GM12878 (cell line): ENCODE data around the gene MAGI1. TPM values are rescaled to one million over a fixed set of nuclear protein-coding genes. Genes with fewer than 3 reads are reported as not detected.

Experiments
- ATAC-seq: fragments of 200-7000 bp; cut with Tn5 transposase; 3 replicates; pipeline ENCODE4 v1.9.1; 2020; ENCODE audit warnings: mild to moderate bottlenecking, moderate library complexity
- BruUV-seq: library from RNA; stranded (reverse); fragments of 400-500 nt; replicated peaks from 2 replicates; lab custom pipeline; 2021; lab: Mats Ljungman, UMichigan
- CTCF ChIA-PET: fragments of 300-600 bp; sonication (Branson Sonifier 250); formaldehyde crosslinking; extraction: SDS; loops from one replicate; lab custom pipeline; 2021; ENCODE audit warnings: inconsistent platforms; lab: Yijun Ruan, JAX
- POLR2A ChIA-PET: fragments of 350-600 bp; formaldehyde crosslinking; extraction: SDS; loops from one replicate; lab custom pipeline; 2021; ENCODE audit warnings: inconsistent platforms; lab: Charles Lee
- RAD21 ChIA-PET: fragments of 300-600 bp; sonication (Branson Sonifier 250); formaldehyde crosslinking; loops from one replicate; lab custom pipeline; 2023; ENCODE audit warnings: antibody characterized with exemption; ENCODE audit not compliant: unreplicated experiment; lab: Charles Lee
- SMC1A ChIA-PET: fragments of 300-600 bp; sonication (Branson Sonifier 250); formaldehyde crosslinking; loops from one replicate; lab custom pipeline; 2023; ENCODE audit not compliant: unreplicated experiment, uncharacterized antibody; lab: Charles Lee
- DNase-seq: peaks from one replicate; pipeline ENCODE4 v3.0.0-alpha.2; 2011; ENCODE audit warnings: low read depth, low spot score
- FAIRE-seq: peaks from 3 replicates; lab custom pipeline; 2011; peaks lifted over from hg19 to GRCh38; lab: Jason Lieb, UNC
- H2AFZ ChIP-seq: 2 replicates; pipeline ENCODE4 v1.6.0; 2011; ENCODE audit warnings: low read depth, low read length, control low read depth; ENCODE audit not compliant: control insufficient read depth
- H3K27ac ChIP-seq: 2 replicates; pipeline ENCODE4 v1.5.1; 2011; ENCODE audit warnings: control low read depth; ENCODE audit not compliant: control insufficient read depth, insufficient read depth
- H3K27me3 ChIP-seq, 2 experiments: replicated peaks in 1 of 2; 2 replicates each; pipeline versions ENCODE4 v1.6.0 to v1.6.1; 2011; ENCODE audit warnings: low read length in 1 of 2; ENCODE audit not compliant: control insufficient read depth in 2 of 2, insufficient read depth in 2 of 2
- H3K36me3 ChIP-seq, 2 experiments: 2 replicates each; pipeline ENCODE4 v1.5.1; 2011; ENCODE audit warnings: low read length in 1 of 2; ENCODE audit not compliant: control insufficient read depth in 2 of 2, insufficient read depth in 2 of 2
- H3K4me1 ChIP-seq: 2 replicates; pipeline ENCODE4 v1.6.1; 2011; ENCODE audit warnings: mild to moderate bottlenecking, low read length, moderate library complexity, mixed read lengths; ENCODE audit not compliant: control insufficient read depth, insufficient read depth
- H3K4me2 ChIP-seq: 2 replicates; pipeline ENCODE4 v1.6.0; 2011; ENCODE audit warnings: control low read depth; ENCODE audit not compliant: control insufficient read depth, insufficient read depth
- H3K4me3 ChIP-seq: fragments of 200-600 bp; sonication (generic); 2 replicates; pipeline ENCODE4 v1.5.1; 2016
- H3K79me2 ChIP-seq: 2 replicates; pipeline ENCODE4 v1.6.0; 2011; ENCODE audit warnings: low read length; ENCODE audit not compliant: control insufficient read depth, insufficient read depth
- H3K9ac ChIP-seq: 2 replicates; pipeline ENCODE4 v1.8.0; 2011; ENCODE audit warnings: low read length, control low read depth, mixed read lengths; ENCODE audit not compliant: control insufficient read depth, insufficient read depth
- H3K9me3 ChIP-seq: replicated peaks from 3 replicates; pipeline ENCODE4 v1.5.1; 2011; ENCODE audit warnings: mild to moderate bottlenecking, low read length; ENCODE audit not compliant: control insufficient read depth, insufficient read depth
- H4K20me1 ChIP-seq: 2 replicates; pipeline ENCODE4 v1.6.0; 2011; ENCODE audit not compliant: control insufficient read depth, insufficient read depth
- ASH2L ChIP-seq: fragments of 300-600, 200-600 bp; sonication (generic); IDR thresholded peaks from 2 replicates; pipeline ENCODE4 v1.6.1; 2017; ENCODE audit warnings: low read depth, mild to moderate bottlenecking, borderline replicate concordance
- BCLAF1 ChIP-seq: fragments of 450-650 bp; IDR thresholded peaks from 2 replicates; pipeline ENCODE4 v1.6.1; 2017; ENCODE audit warnings: antibody characterized with exemption, mild to moderate bottlenecking, moderate library complexity
- HDAC6 ChIP-seq: fragments of 200-600 bp; sonication (generic); IDR thresholded peaks from one replicate; pipeline ENCODE4 v1.8.0; 2017; ENCODE audit warnings: antibody characterized with exemption; ENCODE audit not compliant: unreplicated experiment
- MEF2B ChIP-seq: fragments of 450-650 bp; IDR thresholded peaks from 2 replicates; pipeline ENCODE4 v1.6.1; 2018; ENCODE audit warnings: mild to moderate bottlenecking, moderate library complexity; ENCODE audit not compliant: partially characterized antibody, poor library complexity, severe bottlenecking
- NFIC ChIP-seq: IDR thresholded peaks from 2 replicates; pipeline ENCODE4 v1.6.1; 2012; ENCODE audit warnings: low read depth, mild to moderate bottlenecking, inconsistent platforms, low read length, moderate library complexity
- NR2F1 ChIP-seq: fragments of 450-650 bp; conservative IDR thresholded peaks from 2 replicates; pipeline ENCODE4 v1.6.1; 2017; ENCODE audit warnings: mild to moderate bottlenecking
- NRF1 ChIP-seq: conservative IDR thresholded peaks from 2 replicates; pipeline ENCODE4 v1.6.1; 2011; ENCODE audit warnings: mild to moderate bottlenecking, low read depth, low read length, improper control_type of control experiment
- RAD51 ChIP-seq: fragments of 450-650 bp; IDR thresholded peaks from 2 replicates; pipeline ENCODE4 v1.6.1; 2016; ENCODE audit warnings: moderate library complexity, mild to moderate bottlenecking, inconsistent platforms
- SUPT20H ChIP-seq: IDR thresholded peaks from 2 replicates; pipeline ENCODE4 v1.6.1; 2011; ENCODE audit warnings: low read depth, mild to moderate bottlenecking, low read length, moderate library complexity, borderline replicate concordance; ENCODE audit not compliant: control insufficient read depth
- TCF3 ChIP-seq: IDR thresholded peaks from 2 replicates; pipeline ENCODE4 v1.6.1; 2012; ENCODE audit warnings: low read depth, mild to moderate bottlenecking, low read length, borderline replicate concordance; ENCODE audit not compliant: insufficient read depth
- ZBTB33 ChIP-seq: fragments of 450-650 bp; IDR thresholded peaks from 2 replicates; pipeline ENCODE4 v1.6.1; 2017; ENCODE audit warnings: mild to moderate bottlenecking
- ZBTB40 ChIP-seq: fragments of 450-650 bp; IDR thresholded peaks from 2 replicates; pipeline ENCODE4 v1.6.1; 2016; ENCODE audit warnings: mild to moderate bottlenecking, moderate library complexity, borderline replicate concordance
- WGBS: methylation state at CpG from one replicate; pipeline ENCODE4 v1.1.6; 2016; ENCODE audit warnings: low lambda C conversion rate; ENCODE audit not compliant: insufficient replicate concordance, insufficient coverage; ENCODE audit errors: missing lambda C conversion rate; 5-methylcytosine and 5-hydroxymethylcytosine counted together
- in situ Hi-C: fragments of 300-500 bp; cut with MboI; formaldehyde crosslinking; loops from 9 replicates; pipeline ENCODE4 v1.14.3; 2018; ENCODE audit warnings: mixed read lengths
- intact Hi-C: fragments of 100-400 bp; cut with micrococcal nuclease; formaldehyde crosslinking; loops from one replicate; pipeline ENCODE4 v1.14.2; 2022; ENCODE audit not compliant: unreplicated experiment
- polyA plus RNA-seq, 11 experiments: library from polyadenylated mRNA; depleted of rRNA in 4 of 11; unstranded in 6 of 11; stranded (reverse) in 5 of 11; fragments of >200 nt; fragmentation: Nextera tagmentation in 4 of 11; fragmentation: Illumina TruSeq in 1 of 11; extraction: Ambion mirVana in 4 of 11; extraction: Trizol in 1 of 11; gene quantifications; 1 replicate in 1 of 11; 2 replicates in 10 of 11; pipeline versions ENCODE4 v1.2.1 to v1.2.3, GENCODE V29; 2011 to 2016; ENCODE audit warnings: inconsistent platforms in 2 of 11, missing spikeins in 2 of 11, low read depth in 1 of 11
- total RNA-seq, 4 experiments: library from RNA; depleted of rRNA in 3 of 4; stranded (reverse); fragments of >200 nt in 3 of 4; fragmentation: Illumina TruSeq in 1 of 4; extraction: Trizol in 1 of 4; gene quantifications; 2 replicates each; pipeline versions ENCODE4 v1.2.1 to v1.2.3, GENCODE V29; 2013 to 2021

The MAGI1 gene
- total and polyA plus RNA-seq, 10 of the 15 experiments (the other 5 are each of a cell fraction or from before 2014, with no cell fraction given), result 0.02 to 3.3 (median 0.29) TPM; not detected in 1

DNA sequence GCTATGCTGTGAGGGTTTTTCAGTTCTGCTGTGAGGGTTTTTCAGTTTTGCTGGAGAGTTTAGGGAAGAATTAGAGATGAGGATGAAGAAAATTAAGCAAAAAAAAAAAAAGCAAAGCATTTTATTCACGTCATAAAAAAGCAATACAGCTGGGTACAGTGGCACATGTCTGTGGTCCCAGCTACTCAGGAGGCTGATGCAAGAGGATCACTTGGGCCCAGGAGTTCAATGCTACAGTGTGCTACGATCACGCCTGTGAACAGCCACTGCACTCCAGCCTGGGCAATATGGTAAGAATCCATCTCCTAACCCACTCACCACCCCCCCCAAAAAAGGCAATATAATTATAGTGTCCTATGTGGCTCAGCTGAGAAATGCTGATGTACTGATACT lies 162.7 kb downstream of the MAGI1 start (continued):
- no peak for TF ChIP-seq BCLAF1

- Histone ChIP-seq H3K27me3 (no peaks in the 10 kb centered on the region; a peak in 1 of 4 replicates), H3K27ac (no peak overlapping the region), H3K9me3 (no peaks in the 10 kb centered on the region), H3K4me2 (no peak overlapping the region), H3K4me3 (no peak overlapping the region), H3K36me3 (no peaks in the 10 kb centered on the region), H3K79me2 (no peaks in the 10 kb centered on the region), H2AFZ (no peak overlapping the region), H4K20me1 (no peaks in the 10 kb centered on the region), H3K4me1 (no peaks in the 10 kb centered on the region), H3K9ac (no peak overlapping the region)
- POLR2A ChIA-PET, result no interaction called here
- 10% methylated on average over 6 of the region's 6 CpGs for WGBS
- CTCF ChIA-PET, result interaction anchor here (0.8 kb wide), 1 partner anchor 30 kb away, joined by 3 read pairs; no protein-coding TSS in a partner anchor
- SMC1A ChIA-PET, result no interaction called here
- intact Hi-C loops (no loop called here), in situ Hi-C loops (no loop called here)
- RAD21 ChIA-PET, result no interaction called here
- no peak for FAIRE-seq
- TF ChIP-seq ZBTB40 (no peak), ZBTB33 (no peak), MEF2B (no peak), RAD51 (no peak), SUPT20H (no peak), ASH2L (no peak), NRF1 (no peak), NR2F1 (no peak), TCF3 (no peak), NFIC (no peak), HDAC6 (no peak)
- no peak for DNase-seq
- no TSS peak for BruUV-seq
- 0 out of 3 replicates have a peak, but pooled peaks have one; percentile 19 for ATAC-seq
Observed at GRCh38 chr3:65875393-65876027, 163.2 kb downstream of the MAGI1 start.
